ENCODE results near the gene CHST13. TPM values are rescaled to one million over a fixed set of nuclear protein-coding genes. Genes with fewer than 3 reads are reported as not detected.

The CHST13 gene
- total RNA-seq, 1 experiment from 2014 or later = 1.3 TPM

DNA sequence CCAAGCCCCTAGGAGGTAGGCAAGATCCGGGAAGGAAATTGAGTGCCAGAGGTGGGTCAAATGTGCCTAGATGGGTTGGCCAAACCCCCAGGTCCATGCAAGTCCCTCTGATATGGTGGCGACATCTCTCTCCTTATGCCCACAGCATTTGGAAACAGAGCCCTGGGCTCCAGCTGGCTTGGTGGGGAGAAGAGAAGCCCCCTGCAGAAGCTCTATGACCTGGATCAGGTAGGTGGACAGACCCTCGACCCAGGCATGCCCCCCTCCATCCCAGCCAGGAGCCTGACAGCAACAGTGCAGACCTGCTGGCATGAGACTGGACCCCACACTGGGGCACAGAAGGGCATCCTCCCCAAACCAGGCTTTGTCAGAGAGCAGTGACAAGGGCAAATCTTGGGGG, 12.2 kb downstream of the CHST13 start:
- BruUV-seq (replicated peaks) = no TSS peak
- H3K9me3 Mint-ChIP-seq (ENCODE audit: low read depth, unreplicated experiment) = peaks cover 4% of the 10 kb centered on the region
- peaks cover 4% of the 10 kb centered on the region for H3K36me3 Mint-ChIP-seq (ENCODE audit: insufficient read depth, unreplicated experiment)
- peaks cover 15% of the 10 kb centered on the region for H3K4me1 Mint-ChIP-seq (ENCODE audit: low read depth, unreplicated experiment)
- H3K4me3 Mint-ChIP-seq (ENCODE audit: low read depth, unreplicated experiment) = no peak overlapping the region
- intact Hi-C loops (cut with micrococcal nuclease; ENCODE audit: unreplicated experiment) = no loop called here
- peaks cover 93% of the 10 kb centered on the region for H3K27me3 Mint-ChIP-seq (ENCODE audit: unreplicated experiment)
- H3K27ac Mint-ChIP-seq (ENCODE audit: unreplicated experiment) = no peak overlapping the region
- CTCF ChIA-PET = no interaction called here
- TF ChIP-seq, protein P1, sequence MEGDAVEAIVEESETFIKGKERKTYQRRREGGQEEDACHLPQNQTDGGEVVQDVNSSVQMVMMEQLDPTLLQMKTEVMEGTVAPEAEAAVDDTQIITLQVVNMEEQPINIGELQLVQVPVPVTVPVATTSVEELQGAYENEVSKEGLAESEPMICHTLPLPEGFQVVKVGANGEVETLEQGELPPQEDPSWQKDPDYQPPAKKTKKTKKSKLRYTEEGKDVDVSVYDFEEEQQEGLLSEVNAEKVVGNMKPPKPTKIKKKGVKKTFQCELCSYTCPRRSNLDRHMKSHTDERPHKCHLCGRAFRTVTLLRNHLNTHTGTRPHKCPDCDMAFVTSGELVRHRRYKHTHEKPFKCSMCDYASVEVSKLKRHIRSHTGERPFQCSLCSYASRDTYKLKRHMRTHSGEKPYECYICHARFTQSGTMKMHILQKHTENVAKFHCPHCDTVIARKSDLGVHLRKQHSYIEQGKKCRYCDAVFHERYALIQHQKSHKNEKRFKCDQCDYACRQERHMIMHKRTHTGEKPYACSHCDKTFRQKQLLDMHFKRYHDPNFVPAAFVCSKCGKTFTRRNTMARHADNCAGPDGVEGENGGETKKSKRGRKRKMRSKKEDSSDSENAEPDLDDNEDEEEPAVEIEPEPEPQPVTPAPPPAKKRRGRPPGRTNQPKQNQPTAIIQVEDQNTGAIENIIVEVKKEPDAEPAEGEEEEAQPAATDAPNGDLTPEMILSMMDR (IDR thresholded peaks at IDR 0.05; ENCODE audit: unreplicated experiment) = no peak
- DNase-seq = no peak

DNA sequence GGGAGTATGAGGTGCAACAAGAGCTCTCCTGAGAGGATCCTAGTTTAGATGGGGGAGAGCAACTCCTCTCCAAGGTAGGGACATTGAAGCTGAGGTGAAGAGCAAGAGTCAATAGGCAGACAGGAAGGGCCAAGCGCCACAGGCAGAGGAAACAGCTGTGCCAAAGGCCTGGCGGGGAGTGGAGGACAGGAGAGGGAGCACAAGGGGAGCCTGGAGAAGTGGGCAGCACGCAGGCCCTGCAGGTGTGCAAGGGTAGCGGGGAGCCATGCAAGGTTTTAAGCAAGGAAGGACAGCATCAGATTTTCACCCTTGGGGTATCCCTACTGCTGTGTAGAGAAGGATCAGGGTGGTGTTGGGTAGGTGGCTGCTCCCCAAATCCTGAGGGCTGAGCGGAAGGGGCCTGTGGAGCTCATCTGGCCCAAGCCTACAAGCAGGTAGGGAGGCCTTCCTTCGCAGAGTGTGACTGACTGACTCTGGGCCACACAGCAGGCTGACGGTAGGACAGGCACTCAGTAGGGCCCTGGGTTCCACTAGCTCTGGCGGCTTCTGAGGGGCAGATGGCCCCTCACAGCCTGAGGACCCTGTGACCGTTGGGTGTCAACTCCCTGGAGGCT, 13.3 kb downstream of the CHST13 start:
- no peak for DNase-seq
- Mint-ChIP-seq H3K27me3 (ENCODE audit: unreplicated experiment) (peaks cover 84% of the 10 kb centered on the region), H3K27ac (ENCODE audit: unreplicated experiment) (no peak overlapping the region), H3K4me1 (ENCODE audit: low read depth, unreplicated experiment) (peaks cover 17% of the 10 kb centered on the region), H3K4me3 (ENCODE audit: low read depth, unreplicated experiment) (no peak overlapping the region), H3K36me3 (ENCODE audit: insufficient read depth, unreplicated experiment) (peaks cover 4% of the 10 kb centered on the region), H3K9me3 (ENCODE audit: low read depth, unreplicated experiment) (peaks cover 4% of the 10 kb centered on the region)
- TF ChIP-seq, protein P1 (IDR thresholded peaks at IDR 0.05; ENCODE audit: unreplicated experiment) = no peak
- CTCF ChIA-PET = interaction anchor here (0.6 to 0.8 kb wide), 3 partner anchors 13 to 211 kb away, joined by 3 read pairs; no protein-coding TSS in a partner anchor
- intact Hi-C loops (cut with micrococcal nuclease; ENCODE audit: unreplicated experiment) = no loop called here
- no TSS peak for BruUV-seq (replicated peaks)

DNA sequence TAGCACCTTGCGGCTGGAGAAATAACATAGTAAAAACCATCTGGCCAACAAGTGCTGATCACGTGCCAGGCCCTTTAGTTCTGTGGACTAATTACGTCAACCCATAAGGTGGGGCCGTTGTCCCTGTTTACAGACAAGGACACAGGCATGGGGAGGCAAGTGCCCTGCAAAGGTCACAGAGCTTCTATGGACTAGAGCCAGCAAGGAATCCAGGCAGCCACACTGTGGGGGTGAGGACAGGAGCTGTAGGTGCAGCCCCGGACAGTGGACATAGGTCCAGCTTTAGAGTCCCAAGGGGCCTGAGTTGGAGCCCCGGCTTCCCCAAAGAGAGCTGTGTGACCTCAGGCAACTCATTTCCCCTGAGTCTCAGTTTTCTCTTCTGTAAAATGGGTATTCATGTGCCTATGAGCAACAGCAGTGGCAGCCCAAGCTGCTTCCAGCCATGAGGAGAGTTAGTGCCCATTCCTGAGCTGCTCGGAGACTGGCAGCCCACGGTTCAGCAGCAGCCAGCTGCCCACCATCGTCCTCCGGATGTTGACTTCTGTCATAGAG, 13.9 kb downstream of the CHST13 start:
- no TSS peak for BruUV-seq (replicated peaks)
- Mint-ChIP-seq H3K4me1 (ENCODE audit: low read depth, unreplicated experiment) (peaks cover 17% of the 10 kb centered on the region), H3K27ac (ENCODE audit: unreplicated experiment) (no peak overlapping the region), H3K27me3 (ENCODE audit: unreplicated experiment) (peaks cover 78% of the 10 kb centered on the region), H3K4me3 (ENCODE audit: low read depth, unreplicated experiment) (no peak overlapping the region), H3K36me3 (ENCODE audit: insufficient read depth, unreplicated experiment) (peaks cover 4% of the 10 kb centered on the region), H3K9me3 (ENCODE audit: low read depth, unreplicated experiment) (peaks cover 4% of the 10 kb centered on the region)
- CTCF ChIA-PET = interaction anchor here (0.7 to 1.4 kb wide), 4 partner anchors 9 to 62 kb away, joined by 3 read pairs; no protein-coding TSS in a partner anchor
- no peak for DNase-seq
- TF ChIP-seq, protein P1 (IDR thresholded peaks at IDR 0.05; ENCODE audit: unreplicated experiment) = no peak
- intact Hi-C loops (cut with micrococcal nuclease; ENCODE audit: unreplicated experiment) = no loop called here

DNA sequence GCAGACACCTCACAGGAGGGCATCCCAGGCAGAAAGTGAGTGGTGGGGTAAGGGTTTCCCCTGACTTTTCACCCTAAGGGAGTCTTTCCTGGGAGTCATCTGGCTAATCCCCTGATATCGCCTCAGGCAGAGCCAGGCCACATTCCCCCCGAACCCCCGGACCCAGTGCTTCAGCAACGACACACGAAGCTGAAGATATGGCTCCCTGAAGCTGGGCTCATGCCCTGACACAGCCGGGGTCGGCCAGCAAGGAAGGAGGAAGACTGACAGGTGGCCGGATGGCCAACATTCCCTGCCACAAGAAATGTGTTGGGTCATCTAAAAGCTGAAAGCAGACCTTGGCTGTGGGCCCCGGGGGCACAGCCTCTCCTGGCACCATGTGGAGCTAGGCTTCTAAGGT, 14.4 kb downstream of the CHST13 start:
- BruUV-seq (replicated peaks) = no TSS peak
- H3K36me3 Mint-ChIP-seq (ENCODE audit: insufficient read depth, unreplicated experiment) = peaks cover 4% of the 10 kb centered on the region

More for the DNA sequence above, 14.4 kb downstream of the CHST13 start:
- Mint-ChIP-seq H3K4me3 (ENCODE audit: low read depth, unreplicated experiment) (no peak overlapping the region), H3K9me3 (ENCODE audit: low read depth, unreplicated experiment) (peaks cover 4% of the 10 kb centered on the region), H3K4me1 (ENCODE audit: low read depth, unreplicated experiment) (peaks cover 17% of the 10 kb centered on the region), H3K27me3 (ENCODE audit: unreplicated experiment) (peaks cover 73% of the 10 kb centered on the region), H3K27ac (ENCODE audit: unreplicated experiment) (no peak overlapping the region)
- TF ChIP-seq, protein P1 (IDR thresholded peaks at IDR 0.05; ENCODE audit: unreplicated experiment) = no peak
- no peak for DNase-seq
- intact Hi-C loops (cut with micrococcal nuclease; ENCODE audit: unreplicated experiment) = no loop called here
- CTCF ChIA-PET = interaction anchor here (0.7 to 1.4 kb wide), 4 partner anchors 10 to 62 kb away, joined by 3 read pairs; no protein-coding TSS in a partner anchor

Measured in Calu3 (cell line).